CD14-positive monocyte (primary cell): Measurements from ENCODE around the gene WDR62. TPM values are rescaled to one million over a fixed set of nuclear protein-coding genes. Genes with fewer than 3 reads are reported as not detected.
A peak's percentile ranks its signal among the peaks of the same experiment; 100 is the strongest.

Source experiments
- DNase-seq, 3 donors: peaks; one replicate each; pipeline ENCODE4 v3.0.0-alpha.2; 2011 to 2022
- H2AFZ ChIP-seq: 2 replicates; pipeline ENCODE4 v1.6.0; 2012; ENCODE audit warnings: mild to moderate bottlenecking, low read depth, low read length, inconsistent platforms; ENCODE audit not compliant: insufficient read depth, poor library complexity, severe bottlenecking
- H3K27ac ChIP-seq, 2 donors: 1 replicate in 1 of 2; 2 replicates in 1 of 2; pipeline ENCODE4 v1.5.1; 2012 to 2013; ENCODE audit warnings: low read length in 2 of 2, control low read depth in 1 of 2, inconsistent platforms in 1 of 2, low read depth in 1 of 2, mild to moderate bottlenecking in 1 of 2
- H3K27me3 ChIP-seq, 2 donors: one replicate each; pipeline versions ENCODE4 v1.6.0 to v1.6.1; 2011 to 2013; ENCODE audit warnings: low read length in 2 of 2; ENCODE audit not compliant: control insufficient read depth in 2 of 2, insufficient read depth in 2 of 2
- H3K36me3 ChIP-seq, 2 donors: replicated peaks in 1 of 2; 1 replicate in 1 of 2; 2 replicates in 1 of 2; pipeline versions ENCODE4 v1.5.1 to v1.6.1; 2012 to 2013; ENCODE audit warnings: low read length in 2 of 2, control low read depth in 1 of 2, inconsistent platforms in 1 of 2, mild to moderate bottlenecking in 1 of 2; ENCODE audit not compliant: insufficient read depth in 2 of 2, control insufficient read depth in 1 of 2
- H3K4me1 ChIP-seq, 2 donors: 1 replicate in 1 of 2; 2 replicates in 1 of 2; pipeline versions ENCODE4 v1.5.1 to v1.6.1; 2012 to 2013; ENCODE audit warnings: low read length in 2 of 2, control low read depth in 1 of 2, inconsistent platforms in 1 of 2, mild to moderate bottlenecking in 1 of 2, moderate library complexity in 1 of 2; ENCODE audit not compliant: insufficient read depth in 2 of 2, control insufficient read depth in 1 of 2
- H3K4me2 ChIP-seq: replicated peaks from 2 replicates; pipeline ENCODE3; 2012; ENCODE audit warnings: low read length, moderate library complexity, mild to moderate bottlenecking; ENCODE audit not compliant: poor library complexity, severe bottlenecking; ENCODE audit errors: extremely low read depth
- H3K4me3 ChIP-seq, 3 experiments: fragments of 200-600 bp in 1 of 3; sonication (generic) in 1 of 3; replicated peaks in 1 of 3; 1 replicate in 2 of 3; 2 replicates in 1 of 3; pipeline ENCODE4 v1.5.1; 2011 to 2013; ENCODE audit warnings: low read length in 3 of 3, mild to moderate bottlenecking in 3 of 3, control low read depth in 2 of 3, low read depth in 2 of 3, inconsistent platforms in 1 of 3, moderate library complexity in 1 of 3
- H3K79me2 ChIP-seq: 2 replicates; pipeline ENCODE4 v1.6.0; 2012; ENCODE audit warnings: mild to moderate bottlenecking, control low read depth, inconsistent platforms, low read length, moderate library complexity; ENCODE audit not compliant: insufficient read depth
- H3K9ac ChIP-seq: 2 replicates; pipeline ENCODE4 v1.6.0; 2017; ENCODE audit warnings: low read length, mild to moderate bottlenecking; ENCODE audit not compliant: insufficient read depth, poor library complexity, severe bottlenecking
- H3K9me3 ChIP-seq, 2 donors: replicated peaks in 1 of 2; 1 replicate in 1 of 2; 2 replicates in 1 of 2; pipeline versions ENCODE4 v1.5.1 to v1.6.1; 2012 to 2013; ENCODE audit warnings: low read length in 2 of 2, control low read depth in 1 of 2; ENCODE audit not compliant: control insufficient read depth in 1 of 2, insufficient read depth in 1 of 2
- H4K20me1 ChIP-seq: 2 replicates; pipeline ENCODE4 v1.6.0; 2012; ENCODE audit warnings: mild to moderate bottlenecking, low read length, control low read depth, moderate library complexity; ENCODE audit not compliant: insufficient read depth
- H3K27ac Mint-ChIP-seq, 7 donors: one replicate each; pipeline ENCODE4 v1.8.0; 2020; ENCODE audit warnings: mild to moderate bottlenecking in 7 of 7, mixed read lengths in 7 of 7, moderate library complexity in 6 of 7, inconsistent platforms in 2 of 7
- H3K27me3 Mint-ChIP-seq, 3 donors: one replicate each; pipeline ENCODE4 v1.8.0; 2021 to 2022; ENCODE audit warnings: low read depth in 3 of 3, mild to moderate bottlenecking in 3 of 3, mixed read lengths in 3 of 3, moderate library complexity in 3 of 3, inconsistent platforms in 1 of 3
- H3K36me3 Mint-ChIP-seq, 2 donors: one replicate each; pipeline ENCODE4 v1.8.0; 2020; ENCODE audit warnings: mixed read lengths in 2 of 2, inconsistent platforms in 1 of 2, mild to moderate bottlenecking in 1 of 2
- H3K4me1 Mint-ChIP-seq: one replicate; pipeline ENCODE4 v1.8.0; 2020; ENCODE audit warnings: mild to moderate bottlenecking, mixed read lengths
- H3K4me3 Mint-ChIP-seq, 2 donors: one replicate each; pipeline ENCODE4 v1.8.0; 2020; ENCODE audit warnings: mild to moderate bottlenecking in 2 of 2, mixed read lengths in 2 of 2, moderate library complexity in 1 of 2
- H3K9me3 Mint-ChIP-seq, 7 donors: one replicate each; pipeline ENCODE4 v1.8.0; 2020 to 2022; ENCODE audit warnings: mixed read lengths in 7 of 7, mild to moderate bottlenecking in 6 of 7, moderate library complexity in 6 of 7, inconsistent platforms in 2 of 7
- CTCF ChIP-seq: fragments of 200-600 bp; IDR thresholded peaks from one replicate; pipeline ENCODE4 v1.8.0; 2022; ENCODE audit warnings: antibody characterized with exemption, mild to moderate bottlenecking
- WGBS: methylation state at CpG from one replicate; pipeline ENCODE4 v1.1.5; 2013; ENCODE audit warnings: missing lambda C conversion rate; ENCODE audit not compliant: insufficient coverage; 5-methylcytosine and 5-hydroxymethylcytosine counted together
- intact Hi-C, 2 donors: fragments of 100-400 bp; cut with micrococcal nuclease; formaldehyde crosslinking; loops; one replicate each; pipeline versions ENCODE4 v1.15.0 to v1.15.1; 2023
- polyA plus RNA-seq, 3 donors: library from polyadenylated mRNA; depleted of rRNA in 1 of 3; unstranded in 2 of 3; stranded (reverse) in 1 of 3; fragments of 300-500 nt in 2 of 3; fragments of >200 nt in 1 of 3; fragmentation: Illumina TruSeq in 2 of 3; gene quantifications; 1 replicate in 2 of 3; 2 replicates in 1 of 3; pipeline ENCODE4 v1.2.3, GENCODE V29; 2012 to 2021

The WDR62 gene
- polyA plus RNA-seq, 3 donors, result 0.05 to 0.88 TPM; not detected in 1

DNA sequence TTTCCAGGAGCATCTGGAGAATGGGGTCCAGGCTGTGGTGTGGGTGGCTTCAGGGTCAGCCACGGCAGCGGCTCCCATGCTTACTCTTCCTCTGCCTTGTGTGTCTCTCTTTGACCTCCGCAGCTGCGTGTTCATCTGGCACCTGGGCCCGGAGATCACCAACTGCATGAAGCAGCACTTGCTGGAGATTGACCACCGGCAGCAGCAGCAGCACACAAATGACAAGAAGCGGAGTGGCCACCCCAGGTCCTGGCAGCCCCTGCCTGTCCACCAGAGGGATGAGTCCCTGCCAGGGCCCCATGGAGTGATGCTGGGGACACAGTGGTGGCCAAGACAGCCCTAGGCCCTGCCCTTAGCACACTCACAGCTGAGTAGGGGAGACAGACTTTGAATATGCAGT lies 37.9 kb downstream of the WDR62 start:
- WGBS, result 100% methylated on average over 6 of the region's 7 CpGs
- Mint-ChIP-seq H3K36me3 (peaks cover 50 to 96% of the 10 kb centered on the region in 2 donors), H3K4me1 (no peaks in the 10 kb centered on the region), H3K27ac (no peak overlapping the region), H3K9me3 (no peaks in the 10 kb centered on the region), H3K4me3 (no peak overlapping the region), H3K27me3 (peaks cover 0 to 2% (median 0%) of the 10 kb centered on the region in 3 donors)
- no peak overlapping the region for H3K27ac ChIP-seq
- H3K4me3 ChIP-seq, result no peak overlapping the region
- H3K27me3 ChIP-seq, result no peaks in the 10 kb centered on the region
- no peaks in the 10 kb centered on the region for H3K9me3 ChIP-seq
- H3K9ac ChIP-seq, result no peak overlapping the region
- H3K4me2 ChIP-seq, result no peak overlapping the region
- H3K79me2 ChIP-seq, result no peaks in the 10 kb centered on the region
- H2AFZ ChIP-seq, result no peak overlapping the region
- H3K36me3 ChIP-seq, result peaks cover 44 to 86% of the 10 kb centered on the region in 2 donors
- no peaks in the 10 kb centered on the region for H4K20me1 ChIP-seq
- no peak for DNase-seq
- no peaks in the 10 kb centered on the region for H3K4me1 ChIP-seq
- intact Hi-C loops, result no loop called here
- no peak for TF ChIP-seq CTCF

DNA sequence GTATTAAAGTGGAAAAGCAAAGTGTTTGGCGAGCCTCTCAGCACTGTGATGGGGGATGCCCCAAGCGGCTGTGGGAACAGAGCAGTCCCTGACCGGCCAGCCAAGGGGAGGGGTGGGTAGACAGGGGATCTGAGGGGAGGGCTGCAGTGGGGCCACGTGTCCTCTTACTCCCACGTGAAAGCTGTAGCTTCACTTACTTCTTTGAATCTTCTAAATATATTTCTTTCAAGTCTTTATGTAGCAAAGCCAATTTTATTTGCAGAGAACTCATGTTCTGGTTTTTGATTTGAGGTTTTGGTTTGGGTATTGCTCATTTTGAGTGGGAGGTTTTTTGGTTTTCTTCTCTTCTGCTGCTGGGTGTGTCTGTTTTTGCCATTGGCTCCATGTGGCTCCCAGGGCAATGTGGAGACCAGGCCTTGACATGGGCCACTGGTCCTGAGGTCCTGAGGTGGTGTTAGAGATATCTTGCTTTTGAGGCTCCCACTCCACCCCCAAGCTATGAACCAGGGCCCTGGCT lies 38.5 kb downstream of the WDR62 start:
- Mint-ChIP-seq H3K27me3 (peaks cover 0 to 2% (median 0%) of the 10 kb centered on the region in 3 donors), H3K4me3 (no peak overlapping the region), H3K4me1 (no peaks in the 10 kb centered on the region), H3K27ac (peak overlapping the region in 1 of 7 donors; percentile 76), H3K36me3 (peaks cover 45 to 96% of the 10 kb centered on the region in 2 donors), H3K9me3 (no peaks in the 10 kb centered on the region)
- DNase-seq, result no peak
- WGBS, result 89% methylated on average over 3 of the region's 5 CpGs
- Histone ChIP-seq H3K9ac (no peak overlapping the region), H4K20me1 (no peaks in the 10 kb centered on the region), H3K27me3 (no peaks in the 10 kb centered on the region), H3K79me2 (no peaks in the 10 kb centered on the region), H3K9me3 (no peaks in the 10 kb centered on the region), H3K4me3 (no peak overlapping the region), H3K4me2 (no peak overlapping the region), H3K27ac (no peak overlapping the region), H3K4me1 (no peaks in the 10 kb centered on the region), H2AFZ (no peak overlapping the region), H3K36me3 (peaks cover 41 to 81% of the 10 kb centered on the region in 2 donors)
- intact Hi-C loops, result no loop called here
- TF ChIP-seq CTCF, result no peak
